A549 (cell line): ENCODE data around the gene FNBP1L.

Source experiments
- EHMT2 ChIP-seq: fragments of 200-600 bp; sonication (generic); IDR thresholded peaks from 2 replicates; pipeline ENCODE4 v1.6.1; 2016; ENCODE audit warnings: antibody characterized with exemption, low read depth, mild to moderate bottlenecking, moderate library complexity
- FOSL2 ChIP-seq, 2 experiments: fragments of 450-650 bp in 1 of 2; fragments of >200 bp in 1 of 2; sonication (Bioruptor Twin) in 1 of 2; formaldehyde crosslinking; IDR thresholded peaks; 2 replicates each; pipeline versions ENCODE4 v1.5.0 to v1.6.1; 2016 to 2020; ENCODE audit warnings: mild to moderate bottlenecking in 1 of 2, moderate library complexity in 1 of 2
- JUN ChIP-seq, 2 experiments: fragments of >200 bp; sonication (Bioruptor Twin); formaldehyde crosslinking; IDR thresholded peaks; 2 replicates in 1 of 2; 3 replicates in 1 of 2; pipeline ENCODE4 v1.6.1; 2016 to 2017
- JUNB ChIP-seq: fragments of >200 bp; sonication (Bioruptor Twin); formaldehyde crosslinking; IDR thresholded peaks from 2 replicates; pipeline ENCODE4 v1.6.1; 2016
- POLR2A ChIP-seq: IDR thresholded peaks from 2 replicates; pipeline ENCODE4 v1.6.1; 2012; ENCODE audit warnings: mild to moderate bottlenecking, low read length
- POLR2AphosphoS2 ChIP-seq: conservative IDR thresholded peaks from 2 replicates; pipeline ENCODE4 v1.6.1; 2012; ENCODE audit warnings: low read length, improper control_type of control experiment, inconsistent platforms
- REST ChIP-seq: fragments of 200-600 bp; sonication (generic); IDR thresholded peaks from 2 replicates; pipeline ENCODE4 v1.6.1; 2016; ENCODE audit warnings: antibody characterized with exemption, mild to moderate bottlenecking, moderate library complexity
- SMC3 ChIP-seq: fragments of >200 bp; sonication (Bioruptor Twin); formaldehyde crosslinking; IDR thresholded peaks from 3 replicates; pipeline ENCODE4 v1.6.1; 2018; ENCODE audit warnings: inconsistent platforms
- TF ChIP-seq, protein P1 (sequence below): fragments of >200 bp; sonication (Bioruptor Twin); formaldehyde crosslinking; IDR thresholded peaks from 3 replicates; pipeline ENCODE4 v1.5.1; 2016
- TF ChIP-seq, protein P2 (sequence below): fragments of 450-650 bp; IDR thresholded peaks from 2 replicates; pipeline ENCODE4 v1.6.1; 2014; ENCODE audit warnings: antibody characterized with exemption
- TF ChIP-seq, protein P3 (sequence below): fragments of 150-350 bp; IDR thresholded peaks from 2 replicates; pipeline ENCODE4 v1.6.1; 2014; ENCODE audit warnings: low read depth, mild to moderate bottlenecking, low read length

GRCh38 chr1:93584261-93585003 is 136.5 kb downstream of the FNBP1L start:
- TF ChIP-seq JUN (IDR thresholded peaks at IDR 0.05): no peak
- no peak for TF ChIP-seq POLR2A
- TF ChIP-seq, protein P1, sequence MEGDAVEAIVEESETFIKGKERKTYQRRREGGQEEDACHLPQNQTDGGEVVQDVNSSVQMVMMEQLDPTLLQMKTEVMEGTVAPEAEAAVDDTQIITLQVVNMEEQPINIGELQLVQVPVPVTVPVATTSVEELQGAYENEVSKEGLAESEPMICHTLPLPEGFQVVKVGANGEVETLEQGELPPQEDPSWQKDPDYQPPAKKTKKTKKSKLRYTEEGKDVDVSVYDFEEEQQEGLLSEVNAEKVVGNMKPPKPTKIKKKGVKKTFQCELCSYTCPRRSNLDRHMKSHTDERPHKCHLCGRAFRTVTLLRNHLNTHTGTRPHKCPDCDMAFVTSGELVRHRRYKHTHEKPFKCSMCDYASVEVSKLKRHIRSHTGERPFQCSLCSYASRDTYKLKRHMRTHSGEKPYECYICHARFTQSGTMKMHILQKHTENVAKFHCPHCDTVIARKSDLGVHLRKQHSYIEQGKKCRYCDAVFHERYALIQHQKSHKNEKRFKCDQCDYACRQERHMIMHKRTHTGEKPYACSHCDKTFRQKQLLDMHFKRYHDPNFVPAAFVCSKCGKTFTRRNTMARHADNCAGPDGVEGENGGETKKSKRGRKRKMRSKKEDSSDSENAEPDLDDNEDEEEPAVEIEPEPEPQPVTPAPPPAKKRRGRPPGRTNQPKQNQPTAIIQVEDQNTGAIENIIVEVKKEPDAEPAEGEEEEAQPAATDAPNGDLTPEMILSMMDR: no peak
- TF ChIP-seq SMC3: no peak
- no peak for TF ChIP-seq EHMT2
- TF ChIP-seq REST: no peak
- no peak for TF ChIP-seq POLR2AphosphoS2
- TF ChIP-seq, protein P2, sequence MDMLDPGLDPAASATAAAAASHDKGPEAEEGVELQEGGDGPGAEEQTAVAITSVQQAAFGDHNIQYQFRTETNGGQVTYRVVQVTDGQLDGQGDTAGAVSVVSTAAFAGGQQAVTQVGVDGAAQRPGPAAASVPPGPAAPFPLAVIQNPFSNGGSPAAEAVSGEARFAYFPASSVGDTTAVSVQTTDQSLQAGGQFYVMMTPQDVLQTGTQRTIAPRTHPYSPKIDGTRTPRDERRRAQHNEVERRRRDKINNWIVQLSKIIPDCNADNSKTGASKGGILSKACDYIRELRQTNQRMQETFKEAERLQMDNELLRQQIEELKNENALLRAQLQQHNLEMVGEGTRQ: no peak
- TF ChIP-seq, protein P3, sequence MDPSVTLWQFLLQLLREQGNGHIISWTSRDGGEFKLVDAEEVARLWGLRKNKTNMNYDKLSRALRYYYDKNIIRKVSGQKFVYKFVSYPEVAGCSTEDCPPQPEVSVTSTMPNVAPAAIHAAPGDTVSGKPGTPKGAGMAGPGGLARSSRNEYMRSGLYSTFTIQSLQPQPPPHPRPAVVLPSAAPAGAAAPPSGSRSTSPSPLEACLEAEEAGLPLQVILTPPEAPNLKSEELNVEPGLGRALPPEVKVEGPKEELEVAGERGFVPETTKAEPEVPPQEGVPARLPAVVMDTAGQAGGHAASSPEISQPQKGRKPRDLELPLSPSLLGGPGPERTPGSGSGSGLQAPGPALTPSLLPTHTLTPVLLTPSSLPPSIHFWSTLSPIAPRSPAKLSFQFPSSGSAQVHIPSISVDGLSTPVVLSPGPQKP: no peak
- TF ChIP-seq FOSL2 (IDR thresholded peaks at IDR 0.05): no peak
- TF ChIP-seq FOSL2 (CRISPR knock-in tag; IDR thresholded peaks at IDR 0.05): no peak
- no peak for TF ChIP-seq JUNB
